Adrenal gland (tissue), 5 donors: ENCODE data around the gene SIL1.

Source experiments
- CTCF ChIP-seq, 6 experiments: fragments of 450-650 bp in 4 of 6; fragments of 200-600 bp in 2 of 6; sonication (generic) in 1 of 6; IDR thresholded peaks; 1 replicate in 5 of 6; 2 replicates in 1 of 6; pipeline versions ENCODE4 v1.5.1 to v1.8.0; 2016 to 2021; ENCODE audit warnings: antibody characterized with exemption in 6 of 6, mild to moderate bottlenecking in 2 of 6, moderate library complexity in 1 of 6
- POLR2A ChIP-seq, 2 donors: fragments of 450-650 bp; IDR thresholded peaks; one replicate each; pipeline ENCODE4 v1.6.1; 2017; ENCODE audit warnings: antibody characterized with exemption in 2 of 2, mild to moderate bottlenecking in 2 of 2, moderate library complexity in 1 of 2
- donor health status: DM: no; HTN: no; CAD: no.

GRCh38 chr5:139051392-139051791, 146.8 kb downstream of the SIL1 start:
- TF ChIP-seq CTCF (IDR thresholded peaks at IDR 0.05) (no peak), POLR2A (IDR thresholded peaks at IDR 0.05) (no peak)
